H1 (cell line): ENCODE measurements around the gene CHD6. TPM values are rescaled to one million over a fixed set of nuclear protein-coding genes. Genes with fewer than 3 reads are reported as not detected.

Source experiments
- CTCF ChIA-PET: fragments of 300-600 bp; sonication (Branson Sonifier 250); formaldehyde crosslinking; loops from one replicate; lab custom pipeline; 2021; ENCODE audit not compliant: partially characterized antibody; lab: Charles Lee
- POLR2A ChIA-PET: fragments of 300-600 bp; sonication (Branson Sonifier 250); formaldehyde crosslinking; loops from one replicate; lab custom pipeline; 2021; ENCODE audit warnings: inconsistent platforms; ENCODE audit not compliant: partially characterized antibody; lab: Charles Lee
- DNase-seq, 2 experiments: peaks; one replicate each; pipeline versions ENCODE4 v3.0.0 to v3.0.0-alpha.2; 2010 to 2022; ENCODE audit warnings: low spot score in 2 of 2, low read depth in 1 of 2, mixed read lengths in 1 of 2
- FAIRE-seq: peaks from 2 replicates; lab custom pipeline; 2011; peaks lifted over from hg19 to GRCh38; lab: Jason Lieb, UNC
- H2AFZ ChIP-seq: 2 replicates; pipeline ENCODE4 v1.8.1; 2012; ENCODE audit warnings: low read length, inconsistent platforms
- H2AK5ac ChIP-seq: 2 replicates; pipeline ENCODE4 v1.6.1; 2013; ENCODE audit warnings: low read depth, low read length
- H2BK120ac ChIP-seq: replicated peaks from 2 replicates; pipeline ENCODE3; 2013; ENCODE audit warnings: low read depth, low read length, inconsistent platforms
- H2BK12ac ChIP-seq: 2 replicates; pipeline ENCODE4 v1.6.1; 2013; ENCODE audit warnings: low read depth, low read length
- H2BK15ac ChIP-seq: 2 replicates; pipeline ENCODE4 v1.6.1; 2013; ENCODE audit warnings: low read length
- H2BK20ac ChIP-seq: 2 replicates; pipeline ENCODE4 v1.6.1; 2013; ENCODE audit warnings: low read length
- H2BK5ac ChIP-seq: 2 replicates; pipeline ENCODE4 v1.6.1; 2013; ENCODE audit warnings: low read depth, low read length
- H3K14ac ChIP-seq: 2 replicates; pipeline ENCODE4 v1.6.1; 2013; ENCODE audit warnings: inconsistent platforms; ENCODE audit not compliant: insufficient read length
- H3K18ac ChIP-seq: 2 replicates; pipeline ENCODE4 v1.6.1; 2013; ENCODE audit warnings: low read length; ENCODE audit errors: extremely low read depth
- H3K23ac ChIP-seq: 2 replicates; pipeline ENCODE4 v1.6.1; 2013; ENCODE audit warnings: inconsistent platforms; ENCODE audit not compliant: insufficient read length
- H3K23me2 ChIP-seq: 2 replicates; pipeline ENCODE4 v1.6.1; 2013; ENCODE audit warnings: low read depth, low read length
- H3K27ac ChIP-seq: 2 replicates; pipeline ENCODE4 v1.6.1; 2011; ENCODE audit warnings: low read depth, low read length, inconsistent platforms
- H3K27me3 ChIP-seq, 4 experiments: replicated peaks in 1 of 4; 1 replicate in 1 of 4; 2 replicates in 3 of 4; pipeline versions ENCODE4 v1.6.1 to v1.8.1; 2011 to 2013; ENCODE audit warnings: low read length in 3 of 4, mild to moderate bottlenecking in 3 of 4, inconsistent platforms in 2 of 4, mixed read lengths in 2 of 4, moderate library complexity in 1 of 4; ENCODE audit not compliant: control insufficient read depth in 3 of 4, insufficient read depth in 3 of 4; ENCODE audit errors: extremely low read depth in 1 of 4
- H3K36me3 ChIP-seq, 4 experiments: 2 replicates each; pipeline versions ENCODE4 v1.6.1 to v1.8.1; 2011 to 2013; ENCODE audit warnings: mild to moderate bottlenecking in 4 of 4, low read length in 3 of 4, moderate library complexity in 2 of 4, control low read depth in 1 of 4, inconsistent platforms in 1 of 4; ENCODE audit not compliant: insufficient read depth in 4 of 4, control insufficient read depth in 2 of 4
- H3K4ac ChIP-seq: replicated peaks from 2 replicates; pipeline ENCODE3; 2013; ENCODE audit warnings: low read length, low read depth, mixed read lengths, inconsistent platforms; ENCODE audit not compliant: insufficient read length
- H3K4me1 ChIP-seq, 4 experiments: replicated peaks in 1 of 4; 1 replicate in 1 of 4; 2 replicates in 3 of 4; pipeline versions ENCODE4 v1.6.1 to v1.8.1; 2011 to 2013; ENCODE audit warnings: low read length in 3 of 4, inconsistent platforms in 2 of 4, mixed read lengths in 1 of 4; ENCODE audit not compliant: insufficient read depth in 4 of 4, control insufficient read depth in 3 of 4
- H3K4me2 ChIP-seq, 2 experiments: 2 replicates each; pipeline versions ENCODE4 v1.6.1 to v1.8.1; 2011 to 2013; ENCODE audit warnings: low read depth in 2 of 2, low read length in 2 of 2, control low read depth in 1 of 2, inconsistent platforms in 1 of 2, mild to moderate bottlenecking in 1 of 2; ENCODE audit not compliant: insufficient read depth in 1 of 2
- H3K4me3 ChIP-seq, 4 experiments: fragments of 200-600, 300-600 bp in 1 of 4; sonication (generic), shearing (Covaris generic), sonication (Bioruptor Twin) in 1 of 4; 2 replicates each; pipeline versions ENCODE4 v1.5.1 to v1.8.1; 2011 to 2016; ENCODE audit warnings: low read length in 4 of 4, low read depth in 3 of 4, control low read depth in 2 of 4, inconsistent platforms in 2 of 4, mild to moderate bottlenecking in 2 of 4, mixed read lengths in 1 of 4, moderate library complexity in 1 of 4; ENCODE audit not compliant: insufficient read depth in 2 of 4; ENCODE audit errors: extremely low read depth in 1 of 4
- H3K56ac ChIP-seq: replicated peaks from 2 replicates; pipeline ENCODE3; 2013; ENCODE audit warnings: low read depth, mild to moderate bottlenecking, mixed read lengths, low read length, inconsistent platforms; ENCODE audit not compliant: insufficient read length
- H3K79me1 ChIP-seq: 2 replicates; pipeline ENCODE4 v1.6.1; 2013; ENCODE audit warnings: low read depth, low read length, control low read depth
- H3K79me2 ChIP-seq, 2 experiments: 2 replicates each; pipeline versions ENCODE4 v1.6.1 to v1.8.1; 2012 to 2013; ENCODE audit warnings: low read length in 2 of 2, mild to moderate bottlenecking in 2 of 2, inconsistent platforms in 1 of 2; ENCODE audit not compliant: insufficient read depth in 2 of 2, control insufficient read depth in 1 of 2
- H3K9ac ChIP-seq, 4 experiments: replicated peaks in 1 of 4; 1 replicate in 1 of 4; 2 replicates in 3 of 4; pipeline versions ENCODE4 v1.6.1 to v1.8.1; 2011 to 2013; ENCODE audit warnings: low read depth in 3 of 4, low read length in 3 of 4, control low read depth in 2 of 4, mild to moderate bottlenecking in 2 of 4, moderate library complexity in 2 of 4, inconsistent platforms in 1 of 4; ENCODE audit errors: extremely low read depth in 1 of 4
- H3K9me3 ChIP-seq, 2 experiments: 2 replicates each; pipeline versions ENCODE4 v1.6.1 to v1.8.1; 2012 to 2013; ENCODE audit warnings: mild to moderate bottlenecking in 2 of 2, moderate library complexity in 2 of 2, control low read depth in 1 of 2, inconsistent platforms in 1 of 2, low read depth in 1 of 2, low read length in 1 of 2, mixed read lengths in 1 of 2; ENCODE audit not compliant: insufficient read depth in 2 of 2
- H4K20me1 ChIP-seq, 2 experiments: replicated peaks in 1 of 2; 2 replicates each; pipeline versions ENCODE3 to v1.8.1; 2011 to 2013; ENCODE audit warnings: inconsistent platforms in 2 of 2, low read length in 2 of 2, mild to moderate bottlenecking in 1 of 2; ENCODE audit not compliant: insufficient read depth in 2 of 2, control insufficient read depth in 1 of 2
- H4K5ac ChIP-seq: 2 replicates; pipeline ENCODE4 v1.6.1; 2013; ENCODE audit warnings: low read length, low read depth, mixed read lengths, inconsistent platforms; ENCODE audit not compliant: insufficient read length
- H4K8ac ChIP-seq: 2 replicates; pipeline ENCODE4 v1.8.0; 2013; ENCODE audit warnings: mild to moderate bottlenecking, moderate library complexity, low read length, inconsistent platforms; ENCODE audit not compliant: insufficient read depth; ENCODE audit errors: extremely low read depth
- H4K91ac ChIP-seq: replicated peaks from 2 replicates; pipeline ENCODE3; 2013; ENCODE audit warnings: low read length, mixed read lengths, inconsistent platforms; ENCODE audit not compliant: insufficient read length
- FOSL1 ChIP-seq: IDR thresholded peaks from 2 replicates; pipeline ENCODE4 v1.6.1; 2011; ENCODE audit warnings: mild to moderate bottlenecking, low read depth, low read length, moderate library complexity; ENCODE audit not compliant: insufficient read depth
- HDAC2 ChIP-seq, 2 experiments: fragments of 300-600 bp in 1 of 2; sonication (generic) in 1 of 2; IDR thresholded peaks; 2 replicates each; pipeline ENCODE4 v1.6.1; 2011 to 2012; ENCODE audit warnings: low read depth in 2 of 2, low read length in 2 of 2, mild to moderate bottlenecking in 2 of 2, moderate library complexity in 2 of 2, borderline replicate concordance in 1 of 2, inconsistent platforms in 1 of 2
- RAD21 ChIP-seq, 2 experiments: IDR thresholded peaks in 1 of 2; conservative IDR thresholded peaks in 1 of 2; 2 replicates each; pipeline ENCODE4 v1.6.1; 2011; ENCODE audit warnings: low read depth in 2 of 2, low read length in 2 of 2, improper control_type of control experiment in 1 of 2, inconsistent platforms in 1 of 2, mild to moderate bottlenecking in 1 of 2, moderate library complexity in 1 of 2
- polyA plus RNA-seq, 7 experiments: library from polyadenylated mRNA; depleted of rRNA in 3 of 7; stranded (reverse) in 5 of 7; unstranded in 2 of 7; fragments of >200 nt in 5 of 7; fragments of 200-250 nt in 2 of 7; gene quantifications; 1 replicate in 5 of 7; 2 replicates in 1 of 7; 4 replicates in 1 of 7; pipeline versions ENCODE4 v1.2.1 to v1.2.3, GENCODE V29; 2011 to 2013; ENCODE audit warnings: missing spikeins in 2 of 7, mixed read lengths in 2 of 7
- total RNA-seq: library from RNA; stranded (reverse); fragmentation: NEBNext Ultra II Directional; extraction: Animal tissue kit (Norgen Biotek cat#: 25700); gene quantifications from 2 replicates; pipeline ENCODE4 v1.2.1, GENCODE V29; 2021

Gene CHD6
- total and polyA plus RNA-seq, 2 of the 8 experiments (the other 6 are each of a cell fraction or from before 2014, with no cell fraction given), result 11.1 to 62.9 TPM

DNA sequence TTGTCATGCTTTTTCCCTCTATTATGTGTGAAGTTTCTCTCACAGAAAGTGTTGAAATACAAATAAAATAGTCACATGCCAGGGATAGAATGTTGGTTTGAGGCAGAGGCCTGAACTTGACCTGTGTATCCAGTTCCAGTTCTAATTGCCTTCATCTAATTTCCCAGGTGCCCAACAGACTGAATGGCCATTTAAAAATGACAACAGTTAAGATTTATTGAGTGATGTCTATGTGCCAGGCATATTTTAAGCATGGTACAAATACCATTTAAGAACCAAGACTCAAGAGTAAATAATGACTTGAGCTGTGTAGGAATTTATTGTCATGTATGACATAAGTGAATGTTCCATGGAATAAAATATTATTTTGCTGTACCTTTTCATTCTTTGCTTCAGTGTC, 163.9 kb downstream of the CHD6 start:
- no peak overlapping the region for H4K5ac ChIP-seq
- H3K27me3 ChIP-seq, result no peaks in the 10 kb centered on the region
- H2BK12ac ChIP-seq, result no peak overlapping the region
- FAIRE-seq, result no peak
- no peak for DNase-seq
- no peaks in the 10 kb centered on the region for H4K20me1 ChIP-seq
- H3K4me1 ChIP-seq, result no peaks in the 10 kb centered on the region
- ChIA-PET POLR2A (no interaction called here), CTCF (interaction anchor here (1.2 kb wide), 1 partner anchor 10 kb away, joined by 3 read pairs; no protein-coding TSS in a partner anchor)
- peaks cover 21 to 85% (median 70%) of the 10 kb centered on the region in 4 experiments for H3K36me3 ChIP-seq
- no peak overlapping the region for H2AFZ ChIP-seq
- no peaks in the 10 kb centered on the region for H3K9me3 ChIP-seq
- no peak overlapping the region for H4K8ac ChIP-seq
- H2AK5ac ChIP-seq, result no peak overlapping the region
- H3K79me2 ChIP-seq, result no peaks in the 10 kb centered on the region
- no peak overlapping the region for H3K4me2 ChIP-seq
- no peak overlapping the region for H3K23ac ChIP-seq
- H2BK20ac ChIP-seq, result no peak overlapping the region
- H2BK15ac ChIP-seq, result no peak overlapping the region
- no peak for TF ChIP-seq FOSL1
- no peak for TF ChIP-seq HDAC2 (IDR thresholded peaks at IDR 0.05; ENCODE audit: borderline replicate concordance in 1 of 2, low read depth in 2 of 2, low read length in 2 of 2)
- TF ChIP-seq RAD21 (IDR thresholded peaks at IDR 0.05 in 1 of 2, conservative IDR thresholded peaks at IDR 0.05 in 1 of 2; ENCODE audit: low read depth in 2 of 2, low read length in 2 of 2), result no peak
- H2BK120ac ChIP-seq, result no peak overlapping the region
- H2BK5ac ChIP-seq, result no peak overlapping the region
- H3K14ac ChIP-seq, result no peak overlapping the region
- no peak overlapping the region for H3K56ac ChIP-seq
- H3K27ac ChIP-seq, result no peak overlapping the region
- no peaks in the 10 kb centered on the region for H3K23me2 ChIP-seq
- no peaks in the 10 kb centered on the region for H3K79me1 ChIP-seq
- no peak overlapping the region for H3K4ac ChIP-seq
- H3K18ac ChIP-seq, result no peak overlapping the region
- H3K9ac ChIP-seq, result no peak overlapping the region
- H4K91ac ChIP-seq, result no peak overlapping the region
- H3K4me3 ChIP-seq, result no peak overlapping the region
